Loucy (cell line): ENCODE results near the gene CAV2.

Experiments used
- H2AFZ ChIP-seq: fragments of 200-600 bp; sonication (generic); 2 replicates; pipeline ENCODE4 v1.6.0; 2016; ENCODE audit warnings: antibody characterized with exemption, mild to moderate bottlenecking, low read length, moderate library complexity
- H3F3A ChIP-seq: fragments of 200-600 bp; 2 replicates; pipeline ENCODE4 v1.6.0; 2016; ENCODE audit warnings: antibody characterized with exemption, low read depth, mild to moderate bottlenecking
- H3K27me3 ChIP-seq: fragments of 200-600 bp; sonication (generic); 2 replicates; pipeline ENCODE4 v1.6.1; 2014; ENCODE audit warnings: low read length, mild to moderate bottlenecking; ENCODE audit not compliant: insufficient read depth, poor library complexity, severe bottlenecking
- H3K36me3 ChIP-seq: fragments of 200-600 bp; sonication (generic); 2 replicates; pipeline ENCODE4 v1.6.1; 2016; ENCODE audit warnings: low read length; ENCODE audit not compliant: insufficient read depth
- H3K4me1 ChIP-seq: fragments of 200-600 bp; sonication (generic); 2 replicates; pipeline ENCODE4 v1.5.1; 2014; ENCODE audit warnings: low read length, mild to moderate bottlenecking; ENCODE audit not compliant: insufficient read depth, poor library complexity, severe bottlenecking
- H3K4me2 ChIP-seq: fragments of 200-600 bp; sonication (generic); 2 replicates; pipeline ENCODE4 v1.6.0; 2014; ENCODE audit warnings: antibody characterized with exemption, low read length, low read depth, mild to moderate bottlenecking; ENCODE audit not compliant: poor library complexity, severe bottlenecking
- H3K4me3 ChIP-seq: fragments of 200-600 bp; sonication (generic); 2 replicates; pipeline ENCODE4 v1.5.1; 2014; ENCODE audit warnings: low read length, mild to moderate bottlenecking, mixed read lengths; ENCODE audit not compliant: poor library complexity, severe bottlenecking
- H3K79me2 ChIP-seq: fragments of 200-600 bp; sonication (generic); 2 replicates; pipeline ENCODE4 v1.6.1; 2014; ENCODE audit warnings: low read length; ENCODE audit not compliant: insufficient read depth
- H3K9ac ChIP-seq: fragments of 200-600 bp; sonication (generic); 2 replicates; pipeline ENCODE4 v1.6.0; 2014; ENCODE audit warnings: mild to moderate bottlenecking, low read depth, low read length, moderate library complexity; ENCODE audit not compliant: poor library complexity, severe bottlenecking
- H3K9me2 ChIP-seq: fragments of 200-600 bp; sonication (generic); replicated peaks from 2 replicates; pipeline ENCODE4 v1.6.1; 2016; ENCODE audit warnings: low read depth, low read length, mixed read lengths
- H3K9me3 ChIP-seq: fragments of 200-600 bp; sonication (generic); 2 replicates; pipeline ENCODE4 v1.6.1; 2014; ENCODE audit warnings: mild to moderate bottlenecking, antibody characterized with exemption, low read length, low read depth; ENCODE audit not compliant: insufficient read depth
- H4K20me1 ChIP-seq: fragments of 200-600 bp; sonication (generic); 2 replicates; pipeline ENCODE4 v1.6.0; 2014; ENCODE audit warnings: antibody characterized with exemption, low read length, mild to moderate bottlenecking; ENCODE audit not compliant: insufficient read depth, poor library complexity, severe bottlenecking
- CTCF ChIP-seq: fragments of 200-600 bp; sonication (generic); conservative IDR thresholded peaks from 2 replicates; pipeline ENCODE4 v1.5.1; 2014; ENCODE audit warnings: mild to moderate bottlenecking, antibody characterized with exemption, low read length
- EZH2phosphoT487 ChIP-seq: fragments of 200-600 bp; IDR thresholded peaks from 2 replicates; pipeline ENCODE4 v1.6.1; 2018; ENCODE audit warnings: antibody characterized with exemption, mild to moderate bottlenecking, moderate library complexity, borderline replicate concordance

The CAV2 gene

GRCh38 chr7:116549370-116549769, 49.8 kb downstream of the CAV2 start:
- Histone ChIP-seq H4K20me1 (no peaks in the 10 kb centered on the region), H3K9me3 (no peaks in the 10 kb centered on the region), H3K79me2 (no peaks in the 10 kb centered on the region), H3K4me2 (no peak overlapping the region), H3K9me2 (no peaks in the 10 kb centered on the region), H3K9ac (no peak overlapping the region), H3K4me3 (no peak overlapping the region), H3K4me1 (no peaks in the 10 kb centered on the region), H3K27me3 (no peaks in the 10 kb centered on the region), H3K36me3 (no peaks in the 10 kb centered on the region), H2AFZ (no peak overlapping the region), H3F3A (no peaks in the 10 kb centered on the region)
- TF ChIP-seq EZH2phosphoT487 (no peak), CTCF (no peak)

- H3K4me3 ChIP-seq = no peak overlapping the region
These were observed 52.2 kb downstream of the CAV2 start for GRCh38 chr7:116551692-116552091.

GRCh38 chr7:116552602-116553001, 53.1 kb downstream of the CAV2 start:
- Histone ChIP-seq H3K9ac (no peak overlapping the region), H3K36me3 (no peaks in the 10 kb centered on the region), H3K4me2 (no peak overlapping the region), H3K4me3 (no peak overlapping the region), H3K79me2 (no peaks in the 10 kb centered on the region), H3K27me3 (no peaks in the 10 kb centered on the region), H2AFZ (no peak overlapping the region), H3F3A (no peaks in the 10 kb centered on the region), H4K20me1 (no peaks in the 10 kb centered on the region), H3K9me2 (no peaks in the 10 kb centered on the region), H3K4me1 (no peaks in the 10 kb centered on the region), H3K9me3 (no peaks in the 10 kb centered on the region)
- TF ChIP-seq CTCF (no peak), EZH2phosphoT487 (no peak)

More at GRCh38 chr7:116551692-116552091, 52.2 kb downstream of the CAV2 start:
- no peaks in the 10 kb centered on the region for H3K9me3 ChIP-seq
- no peak overlapping the region for H3K4me2 ChIP-seq
- no peaks in the 10 kb centered on the region for H3K79me2 ChIP-seq
- no peaks in the 10 kb centered on the region for H3K9me2 ChIP-seq
- no peak for TF ChIP-seq CTCF
- no peak for TF ChIP-seq EZH2phosphoT487
- H3F3A ChIP-seq = no peaks in the 10 kb centered on the region
- H2AFZ ChIP-seq = no peak overlapping the region
- H3K4me1 ChIP-seq = no peaks in the 10 kb centered on the region
- H3K9ac ChIP-seq = no peak overlapping the region
- H4K20me1 ChIP-seq = no peaks in the 10 kb centered on the region
- no peaks in the 10 kb centered on the region for H3K36me3 ChIP-seq
- no peaks in the 10 kb centered on the region for H3K27me3 ChIP-seq
